ENCODE data around the gene LENG8. TPM values are rescaled to one million over a fixed set of nuclear protein-coding genes. Genes with fewer than 3 reads are reported as not detected.
A peak's percentile ranks its signal among the peaks of the same experiment; 100 is the strongest.

Gene LENG8
- total RNA-seq, 1 donor from 2014 or later: 39.1 TPM

GRCh38 chr19:54473071-54473891, 24.3 kb downstream of the LENG8 start, which contains the start of gene CDC42EP5:
TSS of gene CDC42EP5 (minus strand) at chr19:54473296. CDS start at chr19:54465547, 7,749 bp downstream.
- DNase-seq (ENCODE audit: low read depth): no peak

GRCh38 chr19:54473892-54474372, 24.9 kb downstream of the LENG8 start:
- H3K4me3 ChIP-seq (ENCODE audit: low read depth, low read length): no peak overlapping the region
- no peak for TF ChIP-seq CTCF (conservative IDR thresholded peaks at IDR 0.05; ENCODE audit: low read depth, low read length)
- DNase-seq (ENCODE audit: low read depth): no peak

More at GRCh38 chr19:54473071-54473891, 24.3 kb downstream of the LENG8 start, which contains the start of gene CDC42EP5:
- TF ChIP-seq CTCF (conservative IDR thresholded peaks at IDR 0.05; ENCODE audit: low read depth, low read length): peak; percentile 28
- peak within 1 kb of the TSS; percentile 47 for H3K4me3 ChIP-seq (ENCODE audit: low read depth, low read length)

DNA sequence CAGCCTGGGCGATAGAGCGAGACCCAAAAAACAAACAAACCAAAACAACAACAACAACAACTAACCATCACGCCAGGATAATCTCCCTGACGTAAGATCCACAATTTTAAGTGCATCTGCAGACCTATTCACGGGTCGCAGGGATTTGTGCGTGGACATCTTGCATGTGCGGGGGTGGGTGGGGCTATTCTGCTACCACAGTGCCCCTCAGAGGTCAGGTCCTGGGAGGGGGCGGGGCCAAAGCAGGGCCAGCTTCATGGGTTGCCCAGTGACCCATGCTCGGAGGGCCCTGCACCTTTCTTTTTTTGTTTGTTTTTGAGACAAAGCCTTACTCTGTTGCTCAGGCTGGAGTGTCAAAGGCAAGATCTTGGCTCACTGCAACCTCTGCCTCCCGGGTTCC, 26.7 kb downstream of the LENG8 start:
- no peak for DNase-seq (ENCODE audit: low read depth)
- no peak overlapping the region for H3K4me3 ChIP-seq (ENCODE audit: low read depth, low read length)
- TF ChIP-seq CTCF (conservative IDR thresholded peaks at IDR 0.05; ENCODE audit: low read depth, low read length): no peak

DNA sequence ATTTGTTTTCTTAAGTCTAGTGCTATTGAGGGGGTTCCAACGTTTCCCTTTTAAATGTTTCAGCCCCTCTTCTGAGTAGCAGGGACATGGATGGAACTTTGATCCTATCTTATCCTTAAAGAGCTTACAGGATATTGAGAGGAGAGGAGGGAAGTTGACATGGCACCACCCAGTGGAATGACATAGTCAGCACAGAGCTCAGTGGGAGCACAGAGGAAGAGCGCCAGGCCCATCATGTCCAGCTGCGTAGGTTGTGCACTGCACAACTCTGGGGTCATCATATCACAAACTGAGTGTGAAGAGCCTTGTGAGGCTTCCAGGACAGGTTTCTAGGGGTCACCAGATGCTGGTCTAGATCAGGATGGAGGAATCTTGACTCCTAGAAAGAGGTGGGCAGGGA, 28.7 kb downstream of the LENG8 start:
- no peak for DNase-seq (ENCODE audit: low read depth)
- peak; percentile 4 for TF ChIP-seq CTCF (conservative IDR thresholded peaks at IDR 0.05; ENCODE audit: low read depth, low read length)
- H3K4me3 ChIP-seq (ENCODE audit: low read depth, low read length): no peak overlapping the region

DNA sequence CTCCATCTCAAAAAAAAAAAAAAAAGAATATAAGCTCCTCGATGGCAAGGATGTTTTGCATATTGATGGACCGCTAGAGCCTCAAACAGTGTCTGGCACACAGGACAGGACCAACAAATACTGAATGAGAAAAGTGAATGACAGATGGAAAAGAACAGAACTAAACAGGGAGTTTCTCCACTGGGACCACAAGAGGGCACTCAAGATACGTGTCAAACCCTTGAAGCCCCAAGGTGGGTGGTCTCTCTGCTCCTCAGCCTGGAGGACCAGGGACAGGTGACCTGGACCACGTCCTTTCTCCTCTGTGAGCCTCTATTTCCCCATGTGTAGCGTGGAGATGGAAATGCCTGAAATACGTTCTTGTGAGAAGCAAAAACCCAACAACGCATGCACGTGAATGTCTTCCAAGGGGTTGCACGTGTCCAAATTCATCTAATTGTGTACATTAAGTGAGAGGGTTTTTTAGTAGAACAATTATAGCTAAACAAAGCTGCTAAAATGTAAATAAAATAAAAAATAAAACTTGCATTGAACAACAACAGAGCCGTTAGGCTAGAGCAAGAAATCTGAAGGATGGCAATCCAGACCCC, 29.8 kb downstream of the LENG8 start:
- no peak overlapping the region for H3K4me3 ChIP-seq (ENCODE audit: low read depth, low read length)
- no peak for DNase-seq (ENCODE audit: low read depth)
- peak; percentile 75 for TF ChIP-seq CTCF (conservative IDR thresholded peaks at IDR 0.05; ENCODE audit: low read depth, low read length)

- no peak for TF ChIP-seq CTCF (conservative IDR thresholded peaks at IDR 0.05; ENCODE audit: low read depth, low read length)
- no peak for DNase-seq (ENCODE audit: low read depth)
- H3K4me3 ChIP-seq (ENCODE audit: low read depth, low read length): no peak overlapping the region
Observed at GRCh38 chr19:54480051-54480450, 31.1 kb downstream of the LENG8 start.
